Measurements from ENCODE around the gene KCNH3. TPM values are rescaled to one million over a fixed set of nuclear protein-coding genes. Genes with fewer than 3 reads are reported as not detected.

Gene KCNH3
- total and polyA plus RNA-seq, 2 donors (not counting 3 experiments of a cell fraction or from before 2014, with no cell fraction given) = 0.13 to 0.14 TPM

- Histone ChIP-seq H3K4me1 (ENCODE audit: control insufficient read depth, extremely low read depth, insufficient read depth, low read length) (peaks cover 3% of the 10 kb centered on the region), H3K9me3 (replicated peaks; ENCODE audit: control insufficient read depth, insufficient read depth, low read length) (no peaks in the 10 kb centered on the region), H3K36me3 (ENCODE audit: control insufficient read depth in 2 of 2, extremely low read depth in 1 of 2, insufficient read depth in 2 of 2, low read length in 2 of 2) (peaks cover 20 to 25% of the 10 kb centered on the region in 2 experiments), H3K9ac (replicated peaks; ENCODE audit: extremely low read depth, insufficient read depth, low read length) (no peak overlapping the region), H3K79me2 (ENCODE audit: control insufficient read depth, insufficient read depth, low read length) (no peaks in the 10 kb centered on the region), H3K27me3 (ENCODE audit: control insufficient read depth in 2 of 2, insufficient read depth in 2 of 2, low read length in 2 of 2) (no peaks in the 10 kb centered on the region), H3K9me1 (replicated peaks; ENCODE audit: control insufficient read depth, extremely low read depth, insufficient read depth, low read length) (no peaks in the 10 kb centered on the region), H3K4me3 (replicated peaks in 1 of 3; ENCODE audit: insufficient read depth in 1 of 3, low read depth in 1 of 3, low read length in 3 of 3) (no peak overlapping the region), H3K27ac (ENCODE audit: insufficient read depth, low read depth, low read length) (no peak overlapping the region), H3K4me2 (ENCODE audit: insufficient read depth, low read length) (no peak overlapping the region), H2AFZ (ENCODE audit: low read depth, low read length) (no peak overlapping the region), H4K20me1 (replicated peaks; ENCODE audit: control insufficient read depth, extremely low read depth, insufficient read depth, low read length) (no peaks in the 10 kb centered on the region)
- no TSS peak for BruUV-seq (replicated peaks)
- ChIA-PET POLR2A (no interaction called here), CTCF (interaction anchor here (0.6 to 3.1 kb wide), 3 partner anchors 11 to 171 kb away, joined by 3 to 21 read pairs (median 3); no protein-coding TSS in a partner anchor)
- FAIRE-seq = no peak
- TF ChIP-seq GATA2 (IDR thresholded peaks at IDR 0.05; ENCODE audit: insufficient read depth, insufficient read length, low read depth, low read length) (no peak), JUN (IDR thresholded peaks at IDR 0.05; ENCODE audit: borderline replicate concordance, insufficient read depth, insufficient read length, low read depth) (no peak), CTCF (IDR thresholded peaks at IDR 0.05; ENCODE audit: extremely low read depth in 1 of 2, insufficient read depth in 1 of 2, low read depth in 1 of 2, low read length in 2 of 2) (no peak), POLR2A (IDR thresholded peaks at IDR 0.05; ENCODE audit: low read depth, low read length) (no peak), POLR2AphosphoS5 (IDR thresholded peaks at IDR 0.05; ENCODE audit: insufficient read depth, low read depth, low read length) (no peak), FOS (IDR thresholded peaks at IDR 0.05; ENCODE audit: borderline replicate concordance, insufficient read depth, low read length) (no peak), MYC (IDR thresholded peaks at IDR 0.05; ENCODE audit: low read depth, low read length) (no peak), EZH2 (IDR thresholded peaks at IDR 0.05; ENCODE audit: borderline replicate concordance, low read depth, low read length, severe bottlenecking) (no peak)
- TF ChIP-seq, protein P1, sequence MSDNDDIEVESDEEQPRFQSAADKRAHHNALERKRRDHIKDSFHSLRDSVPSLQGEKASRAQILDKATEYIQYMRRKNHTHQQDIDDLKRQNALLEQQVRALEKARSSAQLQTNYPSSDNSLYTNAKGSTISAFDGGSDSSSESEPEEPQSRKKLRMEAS (IDR thresholded peaks at IDR 0.05; ENCODE audit: insufficient read depth, insufficient read length) = no peak
- intact Hi-C loops (cut with micrococcal nuclease) = no loop called here
- no peak for DNase-seq (ENCODE audit: low read depth, low spot score)
- dilution Hi-C loops (cut with MboI; ENCODE audit: extremely low pct_ligation_motif_present, low sequenced_read_pairs) = no loop called here
These were observed 9.4 kb upstream of the KCNH3 start for GRCh38 chr12:49529414-49529813.

Measured in endothelial cell of umbilical vein (primary cell).